Hepatocyte (in vitro differentiated cells): ENCODE data around the gene FAM170B. TPM values are rescaled to one million over a fixed set of nuclear protein-coding genes. Genes with fewer than 3 reads are reported as not detected.
A peak's percentile ranks its signal among the peaks of the same experiment; 100 is the strongest.

Experiments used
- DNase-seq: peaks from one replicate; pipeline ENCODE4 v3.0.0-alpha.2; 2016; ENCODE audit warnings: low spot score
- H2AFZ ChIP-seq: fragments of 200-600 bp; sonication (generic); 2 replicates; pipeline ENCODE4 v1.6.0; 2016; ENCODE audit warnings: antibody characterized with exemption, mild to moderate bottlenecking
- H3K27ac ChIP-seq: fragments of 200-600 bp; sonication (generic); 2 replicates; pipeline ENCODE4 v1.5.1; 2016; ENCODE audit warnings: mild to moderate bottlenecking
- H3K27me3 ChIP-seq: fragments of 200-600 bp; sonication (generic); 2 replicates; pipeline ENCODE4 v1.6.1; 2016
- H3K36me3 ChIP-seq: fragments of 200-600 bp; sonication (generic); replicated peaks from 2 replicates; pipeline ENCODE4 v1.5.1; 2016; ENCODE audit warnings: low read depth; ENCODE audit not compliant: insufficient read depth
- H3K4me1 ChIP-seq: fragments of 200-600 bp; sonication (generic); 2 replicates; pipeline ENCODE4 v1.5.1; 2016; ENCODE audit warnings: mild to moderate bottlenecking, moderate library complexity; ENCODE audit not compliant: insufficient read depth
- H3K4me2 ChIP-seq: fragments of 200-600 bp; sonication (generic); 2 replicates; pipeline ENCODE4 v1.6.0; 2016
- H3K4me3 ChIP-seq: fragments of 200-600 bp; sonication (generic); 2 replicates; pipeline ENCODE4 v1.5.1; 2016; ENCODE audit warnings: mild to moderate bottlenecking
- H3K79me2 ChIP-seq: fragments of 200-600 bp; sonication (generic); 2 replicates; pipeline ENCODE4 v1.6.0; 2017; ENCODE audit warnings: mild to moderate bottlenecking
- H3K9me2 ChIP-seq: fragments of 200-600 bp; sonication (generic); replicated peaks from 2 replicates; pipeline ENCODE4 v1.6.0; 2017; ENCODE audit warnings: mild to moderate bottlenecking; ENCODE audit not compliant: insufficient read depth
- H3K9me3 ChIP-seq: fragments of 200-600 bp; sonication (generic); 2 replicates; pipeline ENCODE4 v1.5.1; 2016; ENCODE audit warnings: low read depth, mild to moderate bottlenecking
- H4K20me1 ChIP-seq: fragments of 200-600 bp; sonication (generic); 2 replicates; pipeline ENCODE4 v1.6.0; 2016; ENCODE audit warnings: mild to moderate bottlenecking; ENCODE audit not compliant: insufficient read depth, poor library complexity, severe bottlenecking
- CTCF ChIP-seq: fragments of 200-600 bp; sonication (generic); IDR thresholded peaks from 2 replicates; pipeline ENCODE4 v1.5.1; 2016; ENCODE audit warnings: antibody characterized with exemption, mild to moderate bottlenecking; ENCODE audit not compliant: poor library complexity
- EZH2 ChIP-seq: fragments of 200-600 bp; sonication (generic); IDR thresholded peaks from 2 replicates; pipeline ENCODE4 v1.6.1; 2016; ENCODE audit warnings: antibody characterized with exemption, mild to moderate bottlenecking, borderline replicate concordance
- EZH2phosphoT487 ChIP-seq: fragments of 200-600 bp; sonication (generic); IDR thresholded peaks from one replicate; pipeline ENCODE4 v1.6.1; 2018; ENCODE audit warnings: antibody characterized with exemption, mild to moderate bottlenecking, low read depth, moderate library complexity; ENCODE audit not compliant: unreplicated experiment, severe bottlenecking
- WGBS: methylation state at CpG from one replicate; pipeline ENCODE4 v1.1.6; 2016; ENCODE audit warnings: low lambda C conversion rate; ENCODE audit errors: missing lambda C conversion rate; 5-methylcytosine and 5-hydroxymethylcytosine counted together
- polyA plus RNA-seq: library from polyadenylated mRNA; unstranded; fragments of >200 nt; fragmentation: Nextera tagmentation; extraction: Ambion mirVana; gene quantifications from 2 replicates; pipeline ENCODE4 v1.2.1, GENCODE V29; 2016
- total RNA-seq: library from RNA; depleted of rRNA; stranded (reverse); fragments of >200 nt; gene quantifications from 2 replicates; pipeline ENCODE4 v1.2.3, GENCODE V29; 2014

FAM170B gene
- total and polyA plus RNA-seq, 2 experiments from 2014 or later: not detected

- Histone ChIP-seq H3K36me3 (no peaks in the 10 kb centered on the region), H3K27me3 (peaks cover 26% of the 10 kb centered on the region), H2AFZ (no peak overlapping the region), H3K79me2 (no peaks in the 10 kb centered on the region), H4K20me1 (no peaks in the 10 kb centered on the region), H3K27ac (no peak overlapping the region), H3K4me3 (no peak overlapping the region), H3K4me2 (no peak overlapping the region), H3K9me3 (no peaks in the 10 kb centered on the region), H3K9me2 (no peaks in the 10 kb centered on the region), H3K4me1 (peaks cover 8% of the 10 kb centered on the region)
- no peak for DNase-seq
- 79% methylated on average over 8 of the region's 8 CpGs for WGBS
- TF ChIP-seq EZH2: no peak
- no peak for TF ChIP-seq EZH2phosphoT487
- no peak for TF ChIP-seq CTCF
Measured at GRCh38 chr10:49111320-49111698, 22.5 kb downstream of the FAM170B start.

GRCh38 chr10:49110684-49111319 lies 23.0 kb downstream of the FAM170B start:
- no peak overlapping the region for H3K27ac ChIP-seq
- WGBS: 94% methylated on average over 4 of the region's 4 CpGs
- peaks cover 8% of the 10 kb centered on the region for H3K4me1 ChIP-seq
- no peaks in the 10 kb centered on the region for H3K79me2 ChIP-seq
- no peaks in the 10 kb centered on the region for H4K20me1 ChIP-seq
- no peaks in the 10 kb centered on the region for H3K9me2 ChIP-seq
- H3K4me2 ChIP-seq: no peak overlapping the region
- TF ChIP-seq EZH2phosphoT487 (no peak), EZH2 (no peak), CTCF (no peak)
- DNase-seq: no peak
- H3K4me3 ChIP-seq: no peak overlapping the region
- no peaks in the 10 kb centered on the region for H3K9me3 ChIP-seq
- H3K36me3 ChIP-seq: no peaks in the 10 kb centered on the region
- no peak overlapping the region for H2AFZ ChIP-seq
- H3K27me3 ChIP-seq: peaks cover 21% of the 10 kb centered on the region

GRCh38 chr10:49109669-49110340 lies 24.0 kb downstream of the FAM170B start:
- peaks cover 18% of the 10 kb centered on the region for H3K27me3 ChIP-seq
- H3K9me3 ChIP-seq: no peaks in the 10 kb centered on the region
- peaks cover 8% of the 10 kb centered on the region for H3K4me1 ChIP-seq
- no peaks in the 10 kb centered on the region for H4K20me1 ChIP-seq
- H3K27ac ChIP-seq: no peak overlapping the region
- H3K79me2 ChIP-seq: no peaks in the 10 kb centered on the region
- no peak overlapping the region for H3K4me3 ChIP-seq
- TF ChIP-seq CTCF (no peak), EZH2 (no peak), EZH2phosphoT487 (no peak)
- no peak overlapping the region for H3K4me2 ChIP-seq
- H3K9me2 ChIP-seq: no peaks in the 10 kb centered on the region
- peak; percentile 54 for DNase-seq
- no peak overlapping the region for H2AFZ ChIP-seq
- H3K36me3 ChIP-seq: no peaks in the 10 kb centered on the region
- 54% methylated on average over 9 of the region's 9 CpGs for WGBS
